ENCODE measurements around the gene OR2G6. TPM values are rescaled to one million over a fixed set of nuclear protein-coding genes. Genes with fewer than 3 reads are reported as not detected.
"Not testable (repeated sequence)": the region's sequence is repeated elsewhere in the genome, so short reads cannot be mapped to it uniquely, and the experiment has no call there.

OR2G6 gene
- polyA plus RNA-seq, 1 of the 3 experiments (the other 2 are of a cell fraction), result not detected

GRCh38 chr1:248569049-248569448 lies 61.2 kb downstream of the OR2G6 start:
- H3K27ac ChIP-seq (ENCODE audit: low read depth in 2 of 2, low read length in 1 of 2); H3K9me3 ChIP-seq; H3K79me2 ChIP-seq (ENCODE audit: insufficient read depth); H3K4me3 ChIP-seq (ENCODE audit: low read depth in 2 of 2, low read length in 1 of 2); CTCF ChIA-PET; H3F3A ChIP-seq (replicated peaks; ENCODE audit: insufficient read depth); H4K20me1 ChIP-seq (ENCODE audit: insufficient read depth); H3K9me2 ChIP-seq; H3K9ac ChIP-seq; H3K4me1 ChIP-seq (ENCODE audit: control insufficient read depth in 1 of 2, insufficient read depth in 2 of 2, low read depth in 1 of 2, low read length in 1 of 2); H3K27me3 ChIP-seq (ENCODE audit: insufficient read depth); H3K4me2 ChIP-seq; POLR2A ChIA-PET; DNase-seq; H2AFZ ChIP-seq (ENCODE audit: low read depth); H3K36me3 ChIP-seq (replicated peaks in 1 of 2; ENCODE audit: control insufficient read depth in 1 of 2, insufficient read depth in 2 of 2, low read length in 1 of 2): not testable (repeated sequence)
- 5% methylated on average over 2 of the region's 2 CpGs for WGBS (ENCODE audit: low lambda C conversion rate)

- POLR2A ChIA-PET; H3K4me3 ChIP-seq (ENCODE audit: low read depth in 2 of 2, low read length in 1 of 2); H3K27me3 ChIP-seq (ENCODE audit: insufficient read depth); CTCF ChIA-PET; H3K9ac ChIP-seq; H3F3A ChIP-seq (replicated peaks; ENCODE audit: insufficient read depth); H4K20me1 ChIP-seq (ENCODE audit: insufficient read depth); H3K4me2 ChIP-seq; H3K79me2 ChIP-seq (ENCODE audit: insufficient read depth); H2AFZ ChIP-seq (ENCODE audit: low read depth); H3K4me1 ChIP-seq (ENCODE audit: control insufficient read depth in 1 of 2, insufficient read depth in 2 of 2, low read depth in 1 of 2, low read length in 1 of 2); H3K9me3 ChIP-seq; DNase-seq; H3K9me2 ChIP-seq; H3K36me3 ChIP-seq (replicated peaks in 1 of 2; ENCODE audit: control insufficient read depth in 1 of 2, insufficient read depth in 2 of 2, low read length in 1 of 2); H3K27ac ChIP-seq (ENCODE audit: low read depth in 2 of 2, low read length in 1 of 2): not testable (repeated sequence)
- 3% methylated on average over 3 of the region's 3 CpGs for WGBS (ENCODE audit: low lambda C conversion rate)
These were observed 62.9 kb downstream of the OR2G6 start for GRCh38 chr1:248570811-248571210.

- POLR2A ChIA-PET; H3K9me2 ChIP-seq; DNase-seq; H3K9ac ChIP-seq; H2AFZ ChIP-seq (ENCODE audit: low read depth); H3K79me2 ChIP-seq (ENCODE audit: insufficient read depth); H3K27me3 ChIP-seq (ENCODE audit: insufficient read depth); H3K4me2 ChIP-seq; H3K36me3 ChIP-seq (replicated peaks in 1 of 2; ENCODE audit: control insufficient read depth in 1 of 2, insufficient read depth in 2 of 2, low read length in 1 of 2); CTCF ChIA-PET; H3K4me3 ChIP-seq (ENCODE audit: low read depth in 2 of 2, low read length in 1 of 2); H3K9me3 ChIP-seq; H3F3A ChIP-seq (replicated peaks; ENCODE audit: insufficient read depth); H3K27ac ChIP-seq (ENCODE audit: low read depth in 2 of 2, low read length in 1 of 2); H4K20me1 ChIP-seq (ENCODE audit: insufficient read depth); H3K4me1 ChIP-seq (ENCODE audit: control insufficient read depth in 1 of 2, insufficient read depth in 2 of 2, low read depth in 1 of 2, low read length in 1 of 2): not testable (repeated sequence)
- no CpG with 5 or more reads among the region's 1 CpG for WGBS (ENCODE audit: low lambda C conversion rate)
These were observed 64.2 kb downstream of the OR2G6 start for GRCh38 chr1:248572049-248572448.

DNA sequence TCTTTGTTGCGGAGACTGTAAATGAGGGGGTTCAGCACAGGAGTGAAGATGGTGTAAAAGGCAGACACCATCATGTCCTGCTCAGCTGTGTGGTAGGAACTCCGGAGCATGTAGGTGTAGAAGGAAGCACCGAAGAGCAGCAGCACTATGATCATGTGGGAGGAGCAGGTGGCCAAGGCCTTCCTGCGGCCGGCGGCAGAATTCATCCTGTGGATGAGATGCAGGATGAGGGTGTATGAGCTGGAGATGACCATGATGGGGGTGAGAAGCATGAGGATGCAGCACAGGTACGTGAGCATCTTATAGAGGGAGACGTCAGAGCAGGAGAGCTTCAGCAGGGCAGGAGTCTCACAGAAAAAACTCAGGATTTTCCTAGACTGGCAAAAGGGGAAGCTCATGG lies 66.0 kb downstream of the OR2G6 start:
- H4K20me1 ChIP-seq (ENCODE audit: insufficient read depth); H3K4me1 ChIP-seq (ENCODE audit: control insufficient read depth in 1 of 2, insufficient read depth in 2 of 2, low read depth in 1 of 2, low read length in 1 of 2); H3K36me3 ChIP-seq (replicated peaks in 1 of 2; ENCODE audit: control insufficient read depth in 1 of 2, insufficient read depth in 2 of 2, low read length in 1 of 2); H3K27ac ChIP-seq (ENCODE audit: low read depth in 2 of 2, low read length in 1 of 2); DNase-seq; H3K79me2 ChIP-seq (ENCODE audit: insufficient read depth); H3F3A ChIP-seq (replicated peaks; ENCODE audit: insufficient read depth); POLR2A ChIA-PET; H3K4me2 ChIP-seq; H2AFZ ChIP-seq (ENCODE audit: low read depth); CTCF ChIA-PET; H3K9me2 ChIP-seq; H3K9me3 ChIP-seq; H3K27me3 ChIP-seq (ENCODE audit: insufficient read depth); H3K9ac ChIP-seq; H3K4me3 ChIP-seq (ENCODE audit: low read depth in 2 of 2, low read length in 1 of 2): not testable (repeated sequence)
- 19% methylated on average over 5 of the region's 8 CpGs for WGBS (ENCODE audit: low lambda C conversion rate)

DNA sequence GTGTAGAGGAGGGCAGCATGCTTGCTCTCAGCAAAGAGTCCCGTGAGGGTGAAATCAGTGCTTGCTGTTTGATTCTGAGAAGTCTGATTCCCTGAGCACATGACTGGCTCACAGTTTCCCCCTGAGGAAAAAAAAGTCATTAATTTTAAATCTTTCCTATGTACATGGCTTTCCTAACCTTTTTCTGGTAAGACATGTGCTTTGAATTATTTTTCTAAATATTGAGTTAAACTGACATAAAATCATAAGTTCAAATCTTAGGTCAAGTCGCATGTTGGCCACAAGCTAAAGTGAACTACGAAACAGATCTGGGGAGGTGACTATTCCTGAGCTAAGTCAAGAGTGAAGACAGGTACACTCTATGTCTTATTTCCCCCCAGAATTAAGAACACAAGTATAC lies 66.8 kb downstream of the OR2G6 start, which contains the start of gene OR2T34:
TSS of gene OR2T34 (minus strand) at position 101 of the 400 bp plus-strand sequence. CDS start at position 101, 0 bp downstream.
- not testable (repeated sequence) for H3F3A ChIP-seq (replicated peaks; ENCODE audit: insufficient read depth)

More for the DNA sequence above, 66.8 kb downstream of the OR2G6 start, which contains the start of gene OR2T34:
- H4K20me1 ChIP-seq (ENCODE audit: insufficient read depth); H3K9me3 ChIP-seq; H3K9ac ChIP-seq; H3K9me2 ChIP-seq; H3K27me3 ChIP-seq (ENCODE audit: insufficient read depth); CTCF ChIA-PET; H3K4me2 ChIP-seq; H3K36me3 ChIP-seq (replicated peaks in 1 of 2; ENCODE audit: control insufficient read depth in 1 of 2, insufficient read depth in 2 of 2, low read length in 1 of 2); DNase-seq; H3K4me1 ChIP-seq (ENCODE audit: control insufficient read depth in 1 of 2, insufficient read depth in 2 of 2, low read depth in 1 of 2, low read length in 1 of 2); H3K4me3 ChIP-seq (ENCODE audit: low read depth in 2 of 2, low read length in 1 of 2); H3K27ac ChIP-seq (ENCODE audit: low read depth in 2 of 2, low read length in 1 of 2); POLR2A ChIA-PET; H2AFZ ChIP-seq (ENCODE audit: low read depth); H3K79me2 ChIP-seq (ENCODE audit: insufficient read depth): not testable (repeated sequence)
- WGBS (ENCODE audit: low lambda C conversion rate), result 2% methylated on average over 3 of the region's 3 CpGs
